ENCODE measurements around the gene RANBP17. TPM values are rescaled to one million over a fixed set of nuclear protein-coding genes. Genes with fewer than 3 reads are reported as not detected.

RANBP17 gene
- total and polyA plus RNA-seq, 9 of the 15 experiments (the other 6 are each of a cell fraction or from before 2014, with no cell fraction given) = not detected

- no peak for TF ChIP-seq MGA (IDR thresholded peaks at IDR 0.05)
Observed at GRCh38 chr5:170861667-170861916, 226 bp upstream of the RANBP17 start (continued).

All from K562 (cell line).